PC-9 (cell line): ENCODE data around the gene STOML3. TPM values are rescaled to one million over a fixed set of nuclear protein-coding genes. Genes with fewer than 3 reads are reported as not detected.
"Not testable (repeated sequence)": the region's sequence is repeated elsewhere in the genome, so short reads cannot be mapped to it uniquely, and the experiment has no call there.

Experiments used
- BruUV-seq: library from RNA; stranded (reverse); fragments of 400-500 nt; replicated peaks from 2 replicates; lab custom pipeline; 2021; lab: Mats Ljungman, UMichigan
- CTCF ChIA-PET: fragments of 300-600 bp; sonication (Branson Sonifier 250); formaldehyde crosslinking; loops from one replicate; lab custom pipeline; 2022; ENCODE audit warnings: antibody characterized with exemption; lab: Charles Lee
- POLR2A ChIA-PET: fragments of 300-600 bp; sonication (Branson Sonifier 250); formaldehyde crosslinking; loops from one replicate; lab custom pipeline; 2022; ENCODE audit warnings: antibody characterized with exemption; ENCODE audit not compliant: unreplicated experiment; lab: Charles Lee
- DNase-seq, 2 experiments: peaks; one replicate each; pipeline versions ENCODE4 v3.0.0 to v3.0.0-alpha.2; 2015 to 2022; ENCODE audit warnings: mixed read lengths in 1 of 2
- H2AFZ ChIP-seq: fragments of 200-600 bp; sonication (generic); 2 replicates; pipeline ENCODE4 v1.8.1; 2017; ENCODE audit warnings: antibody characterized with exemption
- H3F3A ChIP-seq: fragments of 200-600 bp; sonication (generic); 2 replicates; pipeline ENCODE4 v1.8.1; 2017; ENCODE audit warnings: antibody characterized with exemption, mild to moderate bottlenecking, low read depth; ENCODE audit not compliant: insufficient read depth
- H3K27ac ChIP-seq: fragments of 200-600 bp; sonication (generic); 2 replicates; pipeline ENCODE4 v1.6.1; 2016; ENCODE audit warnings: mixed run types
- H3K27me3 ChIP-seq: fragments of 200-600 bp; sonication (generic); 2 replicates; pipeline ENCODE4 v1.6.1; 2016; ENCODE audit warnings: low read depth, mixed run types; ENCODE audit not compliant: insufficient read depth
- H3K36me3 ChIP-seq: fragments of 200-600 bp; sonication (generic); 2 replicates; pipeline ENCODE4 v1.6.1; 2016; ENCODE audit warnings: low read depth, mixed run types
- H3K4me1 ChIP-seq: fragments of 200-600 bp; sonication (generic); replicated peaks from 2 replicates; pipeline ENCODE4 v1.6.1; 2016; ENCODE audit warnings: mixed run types; ENCODE audit not compliant: insufficient read depth
- H3K4me2 ChIP-seq: fragments of 200-600 bp; sonication (generic); 2 replicates; pipeline ENCODE4 v1.6.1; 2017; ENCODE audit warnings: mixed run types
- H3K4me3 ChIP-seq: fragments of 200-600 bp; sonication (generic); 2 replicates; pipeline ENCODE4 v1.6.1; 2016; ENCODE audit warnings: mixed run types
- H3K79me2 ChIP-seq: fragments of 200-600 bp; sonication (generic); 2 replicates; pipeline ENCODE4 v1.6.1; 2017; ENCODE audit warnings: low read depth, mixed run types
- H3K9me2 ChIP-seq: fragments of 200-600 bp; sonication (generic); 2 replicates; pipeline ENCODE4 v1.8.1; 2017; ENCODE audit warnings: mild to moderate bottlenecking; ENCODE audit not compliant: insufficient read depth
- H3K9me3 ChIP-seq: fragments of 200-600 bp; sonication (generic); 2 replicates; pipeline ENCODE4 v1.8.1; 2016; ENCODE audit warnings: low read depth; ENCODE audit not compliant: insufficient read depth
- H4K20me1 ChIP-seq: fragments of 200-600 bp; sonication (generic); 2 replicates; pipeline ENCODE4 v1.8.1; 2017; ENCODE audit not compliant: insufficient read depth
- CTCF ChIP-seq: fragments of 200-600 bp; sonication (generic); conservative IDR thresholded peaks from 2 replicates; pipeline ENCODE4 v1.6.1; 2017; ENCODE audit warnings: mixed run types, antibody characterized with exemption, mild to moderate bottlenecking, moderate library complexity
- EZH2 ChIP-seq: fragments of 200-600 bp; sonication (generic); IDR thresholded peaks from 2 replicates; pipeline ENCODE4 v1.8.0; 2017; ENCODE audit warnings: antibody characterized with exemption, low read depth
- intact Hi-C: fragments of 100-400 bp; cut with micrococcal nuclease; formaldehyde crosslinking; loops from one replicate; pipeline ENCODE4 v1.10.0; 2022; ENCODE audit not compliant: unreplicated experiment
- total RNA-seq: library from RNA; stranded (reverse); gene quantifications from 2 replicates; pipeline ENCODE4 v1.2.3, GENCODE V29; 2021

STOML3 gene
- total RNA-seq, 1 experiment from 2014 or later: not detected

- Histone ChIP-seq H3K27ac (no peak overlapping the region), H3F3A (no peaks in the 10 kb centered on the region), H3K9me2 (no peaks in the 10 kb centered on the region), H3K4me3 (no peak overlapping the region), H3K27me3 (no peaks in the 10 kb centered on the region), H3K79me2 (no peaks in the 10 kb centered on the region), H2AFZ (no peak overlapping the region), H3K36me3 (peaks cover 31% of the 10 kb centered on the region), H3K9me3 (no peaks in the 10 kb centered on the region), H4K20me1 (no peaks in the 10 kb centered on the region; the same call in 1 of the 2 replicates), H3K4me2 (no peak overlapping the region), H3K4me1 (no peaks in the 10 kb centered on the region)
- ChIA-PET POLR2A (no interaction called here), CTCF (no interaction called here)
- intact Hi-C loops: no loop called here
- no peak for DNase-seq
- TF ChIP-seq EZH2 (no peak), CTCF (no peak; the same call in 1 of the 2 replicates)
- no TSS peak for BruUV-seq
Observed at GRCh38 chr13:39012608-39013007, 22.0 kb upstream of the STOML3 start.

- BruUV-seq: not testable (repeated sequence)
Observed at GRCh38 chr13:39006371-39007111, 15.9 kb upstream of the STOML3 start.

GRCh38 chr13:38998739-38999138, 8.1 kb upstream of the STOML3 start:
- H3K9me3 ChIP-seq: no peaks in the 10 kb centered on the region
- intact Hi-C loops: no loop called here
- DNase-seq: no peak
- no TSS peak for BruUV-seq
- H3K36me3 ChIP-seq: no peaks in the 10 kb centered on the region
- no peaks in the 10 kb centered on the region for H3K9me2 ChIP-seq
- H3K27me3 ChIP-seq: no peaks in the 10 kb centered on the region
- H2AFZ ChIP-seq: no peak overlapping the region
- no peak overlapping the region for H3K4me3 ChIP-seq
- no peaks in the 10 kb centered on the region for H3K79me2 ChIP-seq
- no peaks in the 10 kb centered on the region for H3F3A ChIP-seq
- no peak overlapping the region for H3K4me2 ChIP-seq
- CTCF ChIA-PET: no interaction called here
- no peaks in the 10 kb centered on the region for H4K20me1 ChIP-seq
- no peak for TF ChIP-seq CTCF
- POLR2A ChIA-PET: interaction anchor here (0.6 kb wide), 1 partner anchor 76 kb away, joined by 4 read pairs; no protein-coding TSS in a partner anchor
- H3K27ac ChIP-seq: no peak overlapping the region
- no peaks in the 10 kb centered on the region for H3K4me1 ChIP-seq

More at GRCh38 chr13:39006371-39007111, 15.9 kb upstream of the STOML3 start:
- H3K36me3 ChIP-seq, H3K4me3 ChIP-seq, H3K27ac ChIP-seq, H3F3A ChIP-seq, H3K9me2 ChIP-seq, H3K9me3 ChIP-seq, H4K20me1 ChIP-seq, H2AFZ ChIP-seq, DNase-seq, intact Hi-C loops, CTCF ChIA-PET, H3K4me1 ChIP-seq, H3K27me3 ChIP-seq, H3K4me2 ChIP-seq, H3K79me2 ChIP-seq, POLR2A ChIA-PET: not testable (repeated sequence)
